DMS153 treated with DMSO at 0.1 percent for 48 hours (cell line): ENCODE data around the gene GPR180.

Experiments used
- DNase-seq: peaks from one replicate; lab custom pipeline; 2025; ENCODE audit not compliant: unreplicated experiment; lab: John Stamatoyannopoulos, UW

Gene GPR180

GRCh38 chr13:94601446-94602431 is at the start of gene GPR180:
Gene GPR180, plus strand, starts transcription at chr13:94601857. Its CDS starts 71 bp downstream, at chr13:94601928.
- DNase-seq, result peak; percentile 98

DNA sequence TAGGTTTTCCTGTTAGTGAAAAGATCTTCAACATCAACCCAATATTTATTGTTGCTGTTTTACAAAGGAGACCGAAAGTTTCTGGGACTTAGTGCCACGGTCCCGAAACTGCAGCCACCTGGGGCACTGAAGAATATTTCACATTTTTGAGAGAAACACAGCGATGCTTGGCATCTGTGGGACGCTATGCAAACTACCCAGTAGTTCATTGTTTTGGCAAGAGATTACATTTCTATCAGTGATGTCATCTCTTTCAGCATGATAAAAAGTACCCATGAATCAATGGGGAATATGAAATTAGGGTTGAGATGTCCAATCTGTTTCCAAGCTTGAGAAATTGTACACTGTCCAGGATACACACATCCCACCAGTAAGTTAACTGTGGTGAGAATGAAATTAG is 49.6 kb upstream of the GPR180 start:
- DNase-seq, result no peak

- DNase-seq, result no peak
These were observed 47.9 kb upstream of the GPR180 start for GRCh38 chr13:94553766-94554165.

DNA sequence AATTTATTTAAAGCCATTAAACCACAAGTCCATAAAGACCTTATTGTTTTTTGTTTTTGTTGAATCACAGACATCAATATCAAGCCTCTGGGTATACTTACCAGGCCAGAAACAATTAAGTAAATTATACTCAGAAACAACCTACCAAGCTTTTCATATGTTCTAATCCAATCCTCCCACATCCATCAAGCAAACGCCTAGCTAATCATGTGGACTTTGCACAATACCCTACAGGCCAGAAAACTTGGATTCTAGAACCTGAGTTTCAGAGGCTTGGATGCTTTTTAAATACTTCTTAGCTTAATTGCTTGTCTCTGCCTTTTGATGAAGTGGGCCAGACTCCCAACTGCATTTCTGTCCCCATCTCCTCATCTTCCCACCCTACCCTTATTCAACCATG is 45.6 kb upstream of the GPR180 start:
- DNase-seq, result no peak

- no peak for DNase-seq
These were observed 45.0 kb upstream of the GPR180 start for GRCh38 chr13:94556621-94557020.

GRCh38 chr13:94557684-94558235 is 43.9 kb upstream of the GPR180 start:
- DNase-seq, result no peak

DNA sequence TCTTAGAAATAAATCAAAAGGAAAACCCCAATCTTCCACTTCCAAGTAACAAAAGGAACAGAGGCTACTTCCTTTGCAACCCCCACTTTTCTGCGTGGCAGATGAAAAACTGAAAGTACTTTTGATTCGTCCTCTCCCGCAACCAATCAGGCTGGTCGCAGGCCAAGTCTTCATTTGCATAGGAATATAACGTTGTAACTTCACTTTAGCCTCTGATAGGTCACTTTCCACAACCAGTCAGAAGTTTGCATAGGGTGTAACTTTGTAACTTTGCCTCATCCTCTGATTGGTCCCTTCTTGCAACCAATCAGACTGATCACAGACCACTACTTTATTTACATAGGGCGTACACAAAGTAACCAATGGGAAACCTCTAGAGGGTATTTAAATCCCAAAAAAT is 42.9 kb upstream of the GPR180 start:
- DNase-seq, result no peak

DNA sequence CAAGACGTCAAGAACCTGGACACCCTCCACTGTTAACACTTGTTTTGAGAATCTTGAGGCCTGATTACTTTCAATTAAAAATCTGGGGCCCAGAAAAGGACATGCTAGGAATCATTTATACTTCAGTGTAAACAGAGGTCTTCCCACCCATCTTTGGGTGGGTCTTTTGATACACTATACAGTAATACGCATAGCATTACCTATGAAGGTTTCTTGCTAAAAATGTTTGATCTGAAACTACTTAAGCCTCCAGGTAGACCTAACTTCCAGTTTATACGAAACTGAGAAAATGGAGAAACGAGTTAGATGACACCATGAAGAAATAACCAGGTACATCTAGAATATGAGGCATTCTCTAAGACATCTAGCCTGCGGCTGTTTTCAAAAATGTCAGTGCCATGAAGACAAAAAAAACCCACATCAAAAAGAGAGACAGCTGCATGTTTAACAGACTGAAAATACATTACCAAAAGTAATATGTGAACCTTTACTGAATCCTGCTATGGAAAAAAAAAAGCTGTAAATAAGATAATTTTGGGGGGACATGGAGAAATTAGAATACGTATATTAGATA is 42.3 kb upstream of the GPR180 start:
- no peak for DNase-seq

DNA sequence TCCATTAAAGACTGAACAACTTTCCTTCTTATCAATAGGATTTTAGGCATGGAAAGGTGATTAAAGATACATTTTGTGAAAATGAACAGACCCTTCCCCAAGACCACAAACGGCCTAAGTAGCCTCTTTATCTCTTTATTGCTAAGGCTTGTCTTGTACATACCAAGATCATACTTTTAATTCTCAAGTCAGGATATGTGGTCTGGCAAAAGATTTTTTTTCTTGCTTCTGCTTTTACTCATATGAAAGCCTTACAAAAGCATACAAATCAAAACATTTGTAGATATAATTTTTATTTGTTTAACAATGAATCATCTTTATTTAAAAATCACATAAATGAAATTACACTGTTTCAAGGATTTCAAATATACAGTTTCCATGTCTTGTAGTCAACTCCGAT is 41.5 kb upstream of the GPR180 start:
- DNase-seq, result no peak

DNA sequence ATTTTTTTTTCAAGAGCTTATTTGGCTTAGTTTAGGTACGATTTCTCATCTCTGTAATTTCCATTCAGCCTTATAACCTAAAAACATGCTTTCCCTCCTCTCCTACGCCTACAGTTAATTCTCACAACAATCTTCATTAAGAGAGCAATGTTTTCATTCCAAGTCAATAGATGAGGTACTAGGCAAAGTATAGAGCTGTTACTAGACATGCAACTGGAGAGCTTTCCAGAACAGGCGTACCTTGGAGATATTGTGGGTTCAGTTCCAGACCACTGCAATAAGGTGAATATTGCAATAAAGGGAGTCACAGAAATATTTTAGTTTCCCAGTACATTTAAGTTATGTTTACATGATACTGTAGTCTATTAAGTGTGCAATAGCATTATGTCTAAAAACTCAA is 40.5 kb upstream of the GPR180 start:
- DNase-seq, result no peak

GRCh38 chr13:94567581-94567980 is 34.1 kb upstream of the GPR180 start:
- no peak for DNase-seq

GRCh38 chr13:94568443-94568842 is 33.2 kb upstream of the GPR180 start:
- no peak for DNase-seq

GRCh38 chr13:94569615-94570014 is 32.0 kb upstream of the GPR180 start:
- no peak for DNase-seq

DNA sequence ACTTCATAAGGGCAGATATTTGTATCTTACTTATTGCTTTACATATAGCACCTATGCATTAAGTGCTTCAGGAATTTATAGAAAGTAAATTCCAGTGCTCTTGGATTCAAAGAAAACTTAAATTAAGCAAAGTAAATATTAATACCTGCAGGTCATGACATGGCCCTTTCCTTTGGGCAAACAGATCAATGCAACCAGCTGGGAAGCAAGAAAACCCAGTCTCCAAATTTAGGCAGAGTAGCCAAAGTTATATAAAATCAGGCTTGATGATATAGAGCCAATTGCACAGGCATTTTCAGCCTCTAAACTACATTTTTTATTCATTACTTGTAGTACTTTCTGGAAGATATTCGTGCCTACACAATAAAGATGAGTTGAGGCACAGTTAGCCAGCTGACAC is 22.6 kb upstream of the GPR180 start:
- DNase-seq, result no peak

GRCh38 chr13:94583926-94584325 is 17.7 kb upstream of the GPR180 start:
- DNase-seq, result no peak

GRCh38 chr13:94585543-94586101 is 16.0 kb upstream of the GPR180 start:
- no peak for DNase-seq

GRCh38 chr13:94586371-94586770 is 15.3 kb upstream of the GPR180 start:
- DNase-seq, result no peak

- no peak for DNase-seq
These were observed 13.1 kb upstream of the GPR180 start for GRCh38 chr13:94588541-94588940.

DNA sequence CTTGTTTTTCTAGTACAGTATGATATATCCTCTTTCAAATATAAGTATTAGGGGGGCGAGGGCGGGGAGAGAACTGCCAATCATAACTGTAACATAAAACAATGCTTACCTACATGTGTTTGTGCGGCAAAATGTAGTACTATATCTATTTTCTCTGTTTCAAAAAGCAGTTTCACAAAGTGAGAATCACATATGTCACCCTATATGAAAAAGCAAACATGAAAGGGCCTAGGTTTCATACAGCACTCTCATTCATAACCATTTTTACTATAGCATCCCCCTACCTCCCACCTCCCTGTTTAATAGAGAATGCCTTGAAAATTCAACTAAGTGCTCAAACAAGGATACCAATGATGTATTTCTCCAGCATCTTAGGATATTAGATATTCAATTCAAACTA is 10.9 kb upstream of the GPR180 start:
- DNase-seq, result no peak

DNA sequence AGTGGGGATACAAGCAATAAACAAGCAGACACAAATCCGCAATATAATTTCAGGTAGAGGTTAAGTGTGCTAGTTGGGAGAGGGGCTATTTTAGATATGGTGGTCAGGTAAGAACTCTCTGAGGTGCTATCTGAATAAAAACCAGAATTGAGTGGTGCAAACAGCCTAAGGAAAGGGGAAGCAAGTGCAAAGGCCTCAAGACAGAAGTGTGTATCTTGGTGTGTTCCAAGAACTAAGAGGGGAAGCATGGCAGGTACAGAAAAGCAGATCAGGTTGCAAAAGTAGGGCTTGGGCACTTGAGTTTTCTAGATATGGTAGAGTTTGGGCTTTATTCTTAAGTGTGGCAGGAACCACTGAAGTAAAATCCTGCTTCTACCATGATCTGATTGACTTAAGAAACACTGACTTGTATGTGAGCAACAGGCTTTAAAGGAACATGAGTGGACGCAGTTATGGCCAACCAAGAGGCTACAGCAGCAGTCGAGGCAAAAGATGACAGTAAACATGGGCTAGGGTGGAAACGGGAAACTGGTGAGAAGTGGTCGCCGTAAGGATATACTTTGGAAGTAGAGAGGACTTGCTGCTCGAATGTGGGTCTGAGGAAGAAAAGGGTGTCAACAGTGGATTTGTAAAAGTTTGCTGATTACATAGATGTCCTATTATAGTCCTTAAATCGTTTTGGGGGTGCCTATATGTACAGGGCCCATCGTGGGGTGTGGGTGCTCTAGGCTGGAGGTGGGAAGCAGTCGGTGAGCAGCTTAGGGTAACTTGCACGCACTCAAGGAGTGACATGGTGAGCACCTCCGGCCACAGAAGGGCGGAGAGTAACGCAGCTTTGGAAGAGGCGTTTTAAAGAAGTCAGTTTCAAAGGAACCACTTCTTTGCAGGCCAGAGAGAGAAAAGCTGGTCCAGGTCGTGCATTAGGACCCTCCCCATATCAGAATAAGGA is 6.4 kb upstream of the GPR180 start:
- DNase-seq, result no peak
